NCI-H460 (cell line): ENCODE results near the gene DNPEP. TPM values are rescaled to one million over a fixed set of nuclear protein-coding genes. Genes with fewer than 3 reads are reported as not detected.

Source experiments
- DNase-seq: peaks from one replicate; pipeline ENCODE4 v3.0.0-alpha.2; 2016; ENCODE audit warnings: low read depth; ENCODE audit errors: extremely low read depth
- total RNA-seq: library from RNA; depleted of rRNA; stranded (reverse); fragments of >200 nt; shearing (Covaris generic); gene quantifications from 2 replicates; pipeline ENCODE4 v1.2.3, GENCODE V29; 2014

The DNPEP gene
- total RNA-seq, 1 experiment from 2014 or later = 50.8 TPM

GRCh38 chr2:219368690-219369191 lies 19.0 kb downstream of the DNPEP start:
- DNase-seq = no peak

DNA sequence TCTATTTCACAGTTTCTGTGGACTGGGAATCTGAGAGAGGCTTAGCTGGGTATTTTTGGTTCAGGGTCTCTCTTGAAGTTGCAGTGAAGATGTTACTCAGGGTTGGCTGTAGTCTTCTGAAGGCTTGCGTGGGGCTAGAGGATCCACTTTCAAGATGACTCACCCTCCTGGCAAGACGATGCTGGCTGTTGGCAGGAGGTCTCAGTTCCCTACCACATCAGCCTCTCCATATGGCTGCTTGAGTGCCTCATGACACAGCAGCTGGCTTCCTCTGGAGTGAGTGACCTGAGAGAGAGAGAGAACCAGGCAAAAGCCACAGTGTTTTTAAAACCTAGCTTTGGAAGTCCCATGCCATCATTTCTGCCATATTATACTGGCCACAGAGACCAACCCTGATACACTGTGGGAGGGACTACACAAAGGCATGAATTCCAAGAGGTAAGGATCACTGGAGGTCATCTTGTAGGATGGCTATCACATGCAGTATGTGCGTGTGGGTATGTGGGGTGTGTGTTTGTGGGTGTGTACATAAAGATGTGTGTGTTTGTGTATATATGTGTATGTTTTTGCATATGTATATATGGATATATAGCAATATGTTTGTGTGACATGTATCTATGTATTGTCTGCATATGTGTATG lies 25.1 kb downstream of the DNPEP start:
- DNase-seq = no peak

DNA sequence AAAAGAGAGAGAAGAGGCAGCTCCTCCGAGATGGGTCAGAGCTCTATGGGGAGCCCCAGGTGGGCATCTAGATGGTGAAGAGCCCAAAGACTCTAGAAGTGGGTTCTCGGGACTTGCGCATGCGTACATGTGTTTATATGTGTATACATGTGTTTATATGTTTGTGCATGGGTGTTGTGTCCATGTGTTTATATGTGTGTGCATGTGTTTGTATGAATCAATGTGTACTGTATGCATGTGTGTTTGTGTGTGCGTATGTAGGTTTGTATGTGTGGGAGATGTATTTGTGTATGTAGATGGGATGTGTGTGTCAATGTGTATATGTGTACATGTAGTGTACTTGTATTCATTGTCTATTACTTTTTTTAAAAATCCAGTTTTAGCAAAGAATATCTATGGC lies 25.6 kb downstream of the DNPEP start:
- DNase-seq = no peak

GRCh38 chr2:219358170-219359075 lies 29.3 kb downstream of the DNPEP start:
- DNase-seq = no peak

DNA sequence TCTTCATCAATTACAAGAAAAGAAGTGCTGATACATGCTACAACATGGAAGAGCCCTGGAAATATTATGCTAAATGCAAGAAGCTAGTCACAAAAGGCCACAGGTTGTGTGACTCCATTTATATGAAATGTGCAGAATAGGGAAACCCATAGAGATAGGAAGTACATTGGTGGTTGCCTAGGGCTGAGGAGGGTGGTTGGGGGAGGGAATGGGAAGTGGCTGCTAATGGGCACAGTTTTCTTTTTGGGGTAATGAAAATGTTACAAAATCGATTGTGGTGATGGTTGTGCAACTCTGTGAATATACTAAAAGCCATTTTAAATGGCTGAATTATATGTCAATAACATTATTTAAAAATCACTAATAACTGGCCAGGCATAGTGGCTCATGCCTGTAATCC lies 30.9 kb downstream of the DNPEP start:
- no peak for DNase-seq

DNA sequence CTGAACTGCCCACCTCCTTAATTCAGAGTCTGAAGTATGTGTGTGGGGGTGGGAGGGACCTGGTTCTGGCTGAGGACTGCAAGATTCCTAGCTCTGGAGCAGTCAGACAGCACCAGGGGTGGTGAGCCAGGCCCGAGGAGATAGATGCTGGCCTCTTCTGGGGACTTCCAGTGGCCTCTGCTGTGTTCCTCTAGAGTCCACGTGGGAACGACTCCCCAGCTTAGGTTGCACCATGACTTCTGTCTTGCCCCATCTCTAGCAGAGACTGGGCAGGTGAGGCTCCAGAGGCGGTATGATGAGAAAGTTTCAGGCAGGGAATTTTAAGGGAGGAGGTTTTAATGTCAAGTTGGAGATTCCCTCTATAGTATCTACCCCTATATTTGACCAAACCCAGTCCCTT lies 33.1 kb downstream of the DNPEP start:
- DNase-seq = no peak

DNA sequence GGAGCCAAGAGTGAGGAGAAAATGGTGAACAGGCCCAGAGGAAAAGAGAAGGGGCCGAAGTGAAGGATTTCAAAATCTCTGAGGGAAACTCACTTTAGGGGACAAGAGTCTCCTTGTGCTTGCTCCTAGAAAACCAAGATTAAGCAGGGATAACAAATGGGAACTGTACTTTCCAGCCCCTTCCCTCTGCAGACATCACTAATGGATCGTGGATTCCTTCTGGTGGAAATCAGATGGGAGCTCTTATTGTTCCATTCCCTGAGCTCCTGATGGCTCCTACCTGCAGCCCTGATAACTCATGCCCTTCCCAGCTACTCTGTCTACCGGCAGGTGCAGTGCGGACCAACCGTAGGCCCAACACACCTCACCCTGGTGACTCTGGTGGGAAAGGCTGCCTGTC lies 34.6 kb downstream of the DNPEP start:
- DNase-seq = no peak

- DNase-seq = peak; percentile 70
These were observed 35.2 kb downstream of the DNPEP start for GRCh38 chr2:219352448-219353023.

DNA sequence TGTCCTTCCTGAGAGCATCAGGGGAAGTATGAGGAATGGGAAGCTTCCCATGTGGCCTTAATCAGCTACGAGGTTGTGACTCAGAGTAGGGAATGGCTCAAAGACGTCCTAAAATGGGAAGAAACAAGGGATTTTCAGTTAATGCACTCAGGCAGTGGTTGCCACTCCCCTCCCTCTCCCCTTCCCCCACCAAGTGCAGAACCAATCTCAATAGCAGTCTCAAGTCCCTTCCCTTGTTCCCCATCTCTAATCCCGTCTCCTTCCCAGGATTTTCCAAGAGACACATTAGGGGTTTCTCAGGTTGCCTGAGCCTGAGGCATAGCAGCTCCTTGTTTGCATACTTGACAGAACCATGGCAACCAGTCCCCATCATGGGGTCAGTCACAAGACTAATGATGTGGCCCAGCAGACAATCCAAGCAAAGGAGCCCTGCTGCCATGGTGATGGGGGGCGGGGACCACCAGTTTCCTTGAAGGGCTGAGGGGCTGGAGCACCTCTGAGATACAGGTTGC lies 36.9 kb downstream of the DNPEP start:
- no peak for DNase-seq

- DNase-seq = no peak
These were observed 37.5 kb downstream of the DNPEP start for GRCh38 chr2:219350215-219350614.

DNA sequence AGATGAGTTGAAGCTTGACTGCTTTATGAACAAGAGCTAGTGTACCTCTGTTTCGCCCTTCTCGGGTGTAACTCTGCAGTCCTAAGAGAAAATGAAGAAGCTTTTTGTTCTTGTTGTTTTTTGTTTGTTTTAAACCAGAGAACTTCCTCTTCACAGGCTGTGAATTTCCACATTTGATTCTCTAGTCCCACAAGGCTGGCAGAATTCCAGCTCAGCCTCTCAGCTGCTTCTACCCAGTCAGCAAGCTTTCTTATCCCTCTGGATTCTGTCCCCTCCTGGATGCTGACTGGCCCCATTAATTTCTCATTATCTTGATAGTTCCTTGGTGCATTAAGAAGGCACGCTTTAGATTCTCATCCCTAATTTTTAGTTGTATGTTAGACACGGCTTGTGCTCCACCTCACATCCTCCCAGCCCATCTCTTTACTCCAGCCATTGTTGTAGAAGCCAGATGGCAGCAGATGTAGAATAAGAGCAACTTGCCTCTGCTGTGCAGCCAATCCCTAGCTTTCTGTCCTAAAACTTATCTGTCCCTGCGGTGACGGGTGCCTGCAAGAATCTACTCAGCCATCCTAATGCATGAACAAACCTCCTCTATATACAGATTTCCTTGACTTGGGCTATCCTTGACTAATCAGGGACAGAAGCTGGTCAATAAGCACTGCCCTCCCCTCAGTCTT lies 42.8 kb downstream of the DNPEP start:
- DNase-seq = no peak

DNA sequence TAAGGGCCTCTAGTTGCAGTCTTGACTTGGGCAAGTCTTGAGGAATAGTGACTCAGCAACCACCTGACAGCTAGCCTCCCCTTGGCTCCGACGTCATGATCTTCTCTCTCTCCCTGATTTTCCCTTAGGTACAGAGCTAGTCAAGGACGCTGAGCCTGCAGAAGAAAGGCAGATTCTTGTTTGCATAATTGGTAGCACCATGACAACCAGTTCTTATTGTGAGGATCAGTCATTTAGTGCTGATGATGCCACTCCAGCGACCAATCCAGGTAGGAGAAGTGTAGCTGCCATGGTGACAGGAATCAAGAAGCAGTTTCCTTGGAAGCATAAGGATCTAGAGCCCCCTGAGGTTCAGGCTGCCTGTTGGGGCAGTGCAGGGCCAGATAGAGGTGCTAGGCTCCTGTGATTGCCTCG lies 52.3 kb downstream of the DNPEP start:
- DNase-seq = no peak

DNA sequence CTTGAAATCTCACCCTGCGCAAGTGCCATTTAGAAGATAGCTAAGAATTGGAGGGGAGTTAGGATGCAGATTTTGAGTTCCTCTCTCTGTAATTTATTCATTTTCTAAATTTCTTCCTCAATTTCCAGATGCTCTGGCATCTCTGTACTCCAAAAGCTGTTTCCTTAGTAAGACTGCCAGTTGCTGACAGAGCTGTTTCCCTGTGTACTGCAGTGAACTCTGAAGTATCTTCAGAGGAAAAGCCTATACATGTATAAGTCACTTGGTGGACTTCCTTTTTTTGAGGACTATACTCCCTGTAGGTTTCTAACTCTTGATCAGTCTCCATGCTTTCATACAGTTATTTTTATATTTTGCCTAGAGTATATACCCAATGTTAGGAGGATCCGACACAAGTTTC lies 53.6 kb downstream of the DNPEP start:
- no peak for DNase-seq

DNA sequence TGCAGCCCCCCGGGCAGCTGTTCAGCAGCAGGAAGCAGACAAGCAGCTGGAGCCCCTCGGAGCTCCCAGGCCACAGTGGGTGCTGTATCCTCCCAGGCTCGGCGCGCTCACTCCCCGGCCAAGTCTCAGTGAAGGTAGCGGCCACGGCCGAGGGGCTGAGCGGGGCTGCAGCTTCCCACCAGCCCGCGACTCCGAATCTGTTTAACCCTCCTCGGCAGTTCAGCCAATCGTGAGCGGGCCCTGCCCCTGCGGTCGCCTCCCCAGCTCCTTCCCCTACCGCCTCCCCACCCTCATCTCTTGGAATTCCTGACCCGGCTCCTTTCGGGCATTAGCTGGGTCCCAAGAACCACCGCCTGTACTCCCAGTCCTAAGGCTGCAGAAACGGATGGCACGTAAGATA lies 55.2 kb downstream of the DNPEP start, which contains the start of gene RESP18:
RESP18 (minus strand) TSS at position 203 of the 400 bp plus-strand sequence.
- DNase-seq = no peak

- DNase-seq = no peak
These were observed 56.0 kb downstream of the DNPEP start for GRCh38 chr2:219331560-219332213.

- no peak for DNase-seq
These were observed 60.0 kb downstream of the DNPEP start for GRCh38 chr2:219327719-219328118.

GRCh38 chr2:219325657-219326315 lies 61.9 kb downstream of the DNPEP start:
- DNase-seq = no peak

DNA sequence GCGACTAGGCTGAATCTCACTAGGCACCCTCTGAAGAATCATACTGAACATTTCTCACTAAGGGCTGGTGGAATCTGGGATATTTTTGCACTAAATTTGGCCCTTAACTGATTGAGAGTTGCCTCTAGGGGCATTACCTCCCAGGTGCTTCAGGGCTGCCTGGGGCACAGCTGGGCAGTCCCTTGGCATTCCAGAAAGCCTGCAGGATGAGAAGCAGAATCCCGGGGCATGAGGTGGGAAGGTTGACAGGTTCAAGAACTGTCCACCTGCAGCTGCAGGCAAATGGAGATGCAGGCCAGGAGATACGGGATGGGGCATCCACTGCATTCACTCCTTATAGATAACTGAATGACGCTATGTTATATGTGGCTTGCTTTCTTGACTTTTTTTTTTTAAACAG lies 62.6 kb downstream of the DNPEP start:
- DNase-seq = no peak

- no peak for DNase-seq
These were observed 64.3 kb downstream of the DNPEP start for GRCh38 chr2:219323434-219323833.
